A549 (cell line): ENCODE measurements around the gene PRELP. TPM values are rescaled to one million over a fixed set of nuclear protein-coding genes. Genes with fewer than 3 reads are reported as not detected.

Source experiments
- ATAC-seq, 2 experiments: fragments of 200-7000 bp in 1 of 2; fragments of >200 bp in 1 of 2; cut with Nextera tagmentation in 1 of 2; cut with Tn5 transposase in 1 of 2; 3 replicates each; pipeline versions ENCODE4 v1.8.0 to v1.9.1; 2018 to 2020; ENCODE audit warnings: mild to moderate bottlenecking in 1 of 2, moderate library complexity in 1 of 2
- CTCF ChIA-PET: fragments of 300-600 bp; sonication (Branson Sonifier 250); formaldehyde crosslinking; extraction: SDS; loops from one replicate; lab custom pipeline; 2021; ENCODE audit warnings: antibody characterized with exemption, inconsistent platforms; lab: Yijun Ruan, JAX
- POLR2A ChIA-PET: fragments of 350-600 bp; formaldehyde crosslinking; extraction: SDS; loops from one replicate; lab custom pipeline; 2021; ENCODE audit warnings: antibody characterized with exemption, inconsistent platforms; lab: Yijun Ruan, JAX
- DNase-seq, 2 experiments: peaks; one replicate each; pipeline versions ENCODE4 v3.0.0 to v3.0.0-alpha.2; 2011 to 2016; ENCODE audit warnings: low read depth in 1 of 2, low spot score in 1 of 2
- FAIRE-seq: peaks from 2 replicates; lab custom pipeline; 2011; peaks lifted over from hg19 to GRCh38; lab: Jason Lieb, UNC
- H3K27ac ChIP-seq, 2 experiments: fragments of >200 bp; sonication (Bioruptor Twin); formaldehyde crosslinking; 3 replicates each; pipeline ENCODE4 v1.5.1; 2016 to 2017
- H3K4me1 ChIP-seq: fragments of >200 bp; sonication (Bioruptor Twin); formaldehyde crosslinking; 3 replicates; pipeline ENCODE4 v1.6.1; 2016
- H3K4me2 ChIP-seq: fragments of >200 bp; sonication (Bioruptor Twin); formaldehyde crosslinking; 3 replicates; pipeline ENCODE4 v1.6.1; 2016
- H3K4me3 ChIP-seq: fragments of >200 bp; sonication (Bioruptor Twin); formaldehyde crosslinking; 3 replicates; pipeline ENCODE4 v1.5.1; 2016
- H3K9me3 ChIP-seq: fragments of >200 bp; sonication (Bioruptor Twin); formaldehyde crosslinking; 3 replicates; pipeline ENCODE4 v1.6.1; 2016
- ATOH8 ChIP-seq: fragments of 250-450 bp; sonication (Bioruptor Pico); IDR thresholded peaks from 2 replicates; pipeline ENCODE4 v1.5.0; 2020; ENCODE audit warnings: low read depth, mild to moderate bottlenecking, moderate library complexity
- BCL3 ChIP-seq: fragments of >200 bp; sonication (Bioruptor Twin); formaldehyde crosslinking; IDR thresholded peaks from 3 replicates; pipeline ENCODE4 v1.6.1; 2016
- CBX8 ChIP-seq: fragments of 200-600 bp; sonication (generic); IDR thresholded peaks from 2 replicates; pipeline ENCODE4 v1.6.1; 2016
- CTCF ChIP-seq: fragments of >200 bp; sonication (Bioruptor Twin); formaldehyde crosslinking; IDR thresholded peaks from 3 replicates; pipeline ENCODE4 v1.5.1; 2016
- EHF ChIP-seq: fragments of 250-450 bp; sonication (Bioruptor Pico); IDR thresholded peaks from 2 replicates; pipeline ENCODE4 v1.5.0; 2020; ENCODE audit warnings: mild to moderate bottlenecking
- ESRRA ChIP-seq: fragments of 150-350 bp; IDR thresholded peaks from 2 replicates; pipeline ENCODE4 v1.6.1; 2014; ENCODE audit warnings: mild to moderate bottlenecking, low read length, borderline replicate concordance
- FOXS1 ChIP-seq: fragments of 250-450 bp; sonication (Bioruptor Pico); IDR thresholded peaks from 2 replicates; pipeline ENCODE4 v1.5.0; 2020; ENCODE audit warnings: mild to moderate bottlenecking, moderate library complexity
- GATA3 ChIP-seq: IDR thresholded peaks from 2 replicates; pipeline ENCODE4 v1.6.1; 2012; ENCODE audit warnings: borderline replicate concordance
- HES2 ChIP-seq: fragments of >200 bp; sonication (Bioruptor Twin); formaldehyde crosslinking; IDR thresholded peaks from 2 replicates; pipeline ENCODE4 v1.6.1; 2016
- HEYL ChIP-seq: fragments of 250-450 bp; sonication (Bioruptor Pico); IDR thresholded peaks from 2 replicates; pipeline ENCODE4 v1.8.0; 2021; ENCODE audit warnings: mild to moderate bottlenecking, moderate library complexity
- HOXB13 ChIP-seq: fragments of 250-450 bp; sonication (Bioruptor Pico); IDR thresholded peaks from 2 replicates; pipeline ENCODE4 v1.5.0; 2020; ENCODE audit warnings: low read depth, mild to moderate bottlenecking, moderate library complexity
- HOXB5 ChIP-seq: fragments of 250-450 bp; sonication (Bioruptor Pico); IDR thresholded peaks from 2 replicates; pipeline ENCODE4 v1.5.0; 2020; ENCODE audit warnings: mild to moderate bottlenecking, moderate library complexity
- POLR2AphosphoS2 ChIP-seq: conservative IDR thresholded peaks from 2 replicates; pipeline ENCODE4 v1.6.1; 2012; ENCODE audit warnings: low read length, improper control_type of control experiment, inconsistent platforms
- RNF2 ChIP-seq: fragments of 200-600 bp; sonication (generic); IDR thresholded peaks from 2 replicates; pipeline ENCODE4 v1.6.1; 2016; ENCODE audit warnings: low read depth, mild to moderate bottlenecking, antibody characterized with exemption, moderate library complexity, borderline replicate concordance
- SREBF2 ChIP-seq: fragments of 450-650 bp; IDR thresholded peaks from 2 replicates; pipeline ENCODE4 v1.6.1; 2014; ENCODE audit warnings: mild to moderate bottlenecking, moderate library complexity
- TP53 ChIP-seq: fragments of 250-450 bp; sonication (Bioruptor Pico); IDR thresholded peaks from 2 replicates; pipeline ENCODE4 v1.5.0; 2021; ENCODE audit warnings: mild to moderate bottlenecking, moderate library complexity
- ZFP36 ChIP-seq: fragments of 450-650 bp; IDR thresholded peaks from 2 replicates; pipeline ENCODE4 v1.6.1; 2014; ENCODE audit warnings: borderline replicate concordance; ENCODE audit not compliant: partially characterized antibody
- ZNF302 ChIP-seq: fragments of 250-450 bp; sonication (Bioruptor Pico); IDR thresholded peaks from 2 replicates; pipeline ENCODE4 v1.9.0; 2021; ENCODE audit warnings: inconsistent platforms, mild to moderate bottlenecking, moderate library complexity
- WGBS: methylation state at CpG from one replicate; pipeline ENCODE4 v1.1.6; 2017; ENCODE audit errors: missing lambda C conversion rate; 5-methylcytosine and 5-hydroxymethylcytosine counted together
- polyA plus RNA-seq, 4 experiments: library from polyadenylated mRNA; depleted of rRNA in 3 of 4; stranded (reverse); fragments of >200 nt; fragmentation: RNase III in 1 of 4; extraction: RNeasy Plus Mini Kit Qiagen cat#74134 plus additional on column Dnase treatment in 1 of 4; gene quantifications; 2 replicates in 3 of 4; 3 replicates in 1 of 4; pipeline ENCODE4 v1.2.3, GENCODE V29; 2011 to 2017

Gene PRELP
- polyA plus RNA-seq, 2 of the 4 experiments (the other 2 are of a cell fraction), result not detected

GRCh38 chr1:203492748-203493130 is 17.1 kb downstream of the PRELP start (continued):
- TF ChIP-seq BCL3, result no peak

- H3K4me2 ChIP-seq, result no peak within 1 kb of the TSS
- H3K27ac ChIP-seq, result no peak within 1 kb of the TSS
- FAIRE-seq, result no peak
- no peak for ATAC-seq
- no peak for TF ChIP-seq SREBF2
- TF ChIP-seq CTCF, result no peak
- TF ChIP-seq EHF, result no peak
- TF ChIP-seq HEYL, result no peak
- no peak for TF ChIP-seq TP53
- TF ChIP-seq HES2, result no peak
- no peak for TF ChIP-seq RNF2
- ChIA-PET POLR2A (no interaction called here), CTCF (interaction anchor here (1.1 to 25.5 kb wide), 8 partner anchors 9 to 226 kb away, joined by 3 to 352 read pairs (median 5); no protein-coding TSS in a partner anchor)
- no peaks in the 10 kb centered on the region for H3K4me1 ChIP-seq
- WGBS, result 76% methylated on average over 5 of the region's 5 CpGs
- no peak within 1 kb of the TSS for H3K4me3 ChIP-seq
- DNase-seq, result no peak
- no peaks in the 10 kb centered on the region for H3K9me3 ChIP-seq
Observed at GRCh38 chr1:203493901-203494300, 18.3 kb downstream of the PRELP start, which contains the start of gene OPTC. Gene OPTC, plus strand, starts transcription at chr1:203494153. Its CDS starts 1,853 bp downstream, at chr1:203496006.

- DNase-seq, result no peak
- POLR2A ChIA-PET, result no interaction called here
- no peak for TF ChIP-seq ATOH8 (CRISPR knock-in tag)
- TF ChIP-seq ESRRA, result no peak
- TF ChIP-seq RNF2, result no peak
- TF ChIP-seq ZFP36, result no peak
- TF ChIP-seq POLR2AphosphoS2, result no peak
- no peak for TF ChIP-seq HOXB5 (CRISPR knock-in tag)
- TF ChIP-seq GATA3, result no peak
- no peak for TF ChIP-seq ZNF302
- TF ChIP-seq HOXB13 (CRISPR knock-in tag), result no peak
- no peak for TF ChIP-seq CBX8
- TF ChIP-seq FOXS1 (CRISPR knock-in tag), result no peak
- TF ChIP-seq, all 56 proteins: peak for 0
- FAIRE-seq (no peak), ATAC-seq (no peak)
- CTCF ChIA-PET, result interaction anchor here (1.0 to 25.5 kb wide), 7 partner anchors 8 to 210 kb away, joined by 3 to 352 read pairs (median 10); no protein-coding TSS in a partner anchor
- no peaks in the 10 kb centered on the region for H3K9me3 ChIP-seq
- no peak overlapping the region for H3K4me3 ChIP-seq
- no peak overlapping the region for H3K4me2 ChIP-seq
- H3K4me1 ChIP-seq, result no peaks in the 10 kb centered on the region
- no peak overlapping the region for H3K27ac ChIP-seq
- 62% methylated on average over 7 of the region's 7 CpGs for WGBS
Observed at GRCh38 chr1:203495845-203496244, 20.2 kb downstream of the PRELP start.
